GM12878 (cell line): ENCODE data around the gene SNX8. TPM values are rescaled to one million over a fixed set of nuclear protein-coding genes. Genes with fewer than 3 reads are reported as not detected.

Experiments
- ATAC-seq: fragments of 200-7000 bp; cut with Tn5 transposase; 3 replicates; pipeline ENCODE4 v1.9.1; 2020; ENCODE audit warnings: mild to moderate bottlenecking, moderate library complexity
- BruUV-seq: library from RNA; stranded (reverse); fragments of 400-500 nt; replicated peaks from 2 replicates; lab custom pipeline; 2021; lab: Mats Ljungman, UMichigan
- CTCF ChIA-PET: fragments of 300-600 bp; sonication (Branson Sonifier 250); formaldehyde crosslinking; extraction: SDS; loops from one replicate; lab custom pipeline; 2021; ENCODE audit warnings: inconsistent platforms; lab: Yijun Ruan, JAX
- POLR2A ChIA-PET: fragments of 350-600 bp; formaldehyde crosslinking; extraction: SDS; loops from one replicate; lab custom pipeline; 2021; ENCODE audit warnings: inconsistent platforms; lab: Charles Lee
- RAD21 ChIA-PET: fragments of 300-600 bp; sonication (Branson Sonifier 250); formaldehyde crosslinking; loops from one replicate; lab custom pipeline; 2023; ENCODE audit warnings: antibody characterized with exemption; ENCODE audit not compliant: unreplicated experiment; lab: Charles Lee
- SMC1A ChIA-PET: fragments of 300-600 bp; sonication (Branson Sonifier 250); formaldehyde crosslinking; loops from one replicate; lab custom pipeline; 2023; ENCODE audit not compliant: unreplicated experiment, uncharacterized antibody; lab: Charles Lee
- DNase-seq: peaks from one replicate; pipeline ENCODE4 v3.0.0-alpha.2; 2011; ENCODE audit warnings: low read depth, low spot score
- FAIRE-seq: peaks from 3 replicates; lab custom pipeline; 2011; peaks lifted over from hg19 to GRCh38; lab: Jason Lieb, UNC
- H2AFZ ChIP-seq: 2 replicates; pipeline ENCODE4 v1.6.0; 2011; ENCODE audit warnings: low read depth, low read length, control low read depth; ENCODE audit not compliant: control insufficient read depth
- H3K27ac ChIP-seq: 2 replicates; pipeline ENCODE4 v1.5.1; 2011; ENCODE audit warnings: control low read depth; ENCODE audit not compliant: control insufficient read depth, insufficient read depth
- H3K27me3 ChIP-seq, 2 experiments: replicated peaks in 1 of 2; 2 replicates each; pipeline versions ENCODE4 v1.6.0 to v1.6.1; 2011; ENCODE audit warnings: low read length in 1 of 2; ENCODE audit not compliant: control insufficient read depth in 2 of 2, insufficient read depth in 2 of 2
- H3K36me3 ChIP-seq, 2 experiments: 2 replicates each; pipeline ENCODE4 v1.5.1; 2011; ENCODE audit warnings: low read length in 1 of 2; ENCODE audit not compliant: control insufficient read depth in 2 of 2, insufficient read depth in 2 of 2
- H3K4me1 ChIP-seq: 2 replicates; pipeline ENCODE4 v1.6.1; 2011; ENCODE audit warnings: mild to moderate bottlenecking, low read length, moderate library complexity, mixed read lengths; ENCODE audit not compliant: control insufficient read depth, insufficient read depth
- H3K4me2 ChIP-seq: 2 replicates; pipeline ENCODE4 v1.6.0; 2011; ENCODE audit warnings: control low read depth; ENCODE audit not compliant: control insufficient read depth, insufficient read depth
- H3K4me3 ChIP-seq: fragments of 200-600 bp; sonication (generic); 2 replicates; pipeline ENCODE4 v1.5.1; 2016
- H3K79me2 ChIP-seq: 2 replicates; pipeline ENCODE4 v1.6.0; 2011; ENCODE audit warnings: low read length; ENCODE audit not compliant: control insufficient read depth, insufficient read depth
- H3K9ac ChIP-seq: 2 replicates; pipeline ENCODE4 v1.8.0; 2011; ENCODE audit warnings: low read length, control low read depth, mixed read lengths; ENCODE audit not compliant: control insufficient read depth, insufficient read depth
- H3K9me3 ChIP-seq: replicated peaks from 3 replicates; pipeline ENCODE4 v1.5.1; 2011; ENCODE audit warnings: mild to moderate bottlenecking, low read length; ENCODE audit not compliant: control insufficient read depth, insufficient read depth
- H4K20me1 ChIP-seq: 2 replicates; pipeline ENCODE4 v1.6.0; 2011; ENCODE audit not compliant: control insufficient read depth, insufficient read depth
- ASH2L ChIP-seq: fragments of 300-600, 200-600 bp; sonication (generic); IDR thresholded peaks from 2 replicates; pipeline ENCODE4 v1.6.1; 2017; ENCODE audit warnings: low read depth, mild to moderate bottlenecking, borderline replicate concordance
- BRCA1 ChIP-seq: IDR thresholded peaks from 2 replicates; pipeline ENCODE4 v1.6.1; 2011; ENCODE audit warnings: low read depth, low read length, improper control_type of control experiment
- CBFB ChIP-seq: IDR thresholded peaks from 2 replicates; pipeline ENCODE4 v1.6.1; 2016; ENCODE audit warnings: antibody characterized with exemption, low read depth
- CHD1 ChIP-seq: IDR thresholded peaks from 2 replicates; pipeline ENCODE4 v1.6.1; 2012; ENCODE audit warnings: low read depth, low read length, improper control_type of control experiment
- NFIC ChIP-seq: IDR thresholded peaks from 2 replicates; pipeline ENCODE4 v1.6.1; 2012; ENCODE audit warnings: low read depth, mild to moderate bottlenecking, inconsistent platforms, low read length, moderate library complexity
- NFYA ChIP-seq: IDR thresholded peaks from 2 replicates; pipeline ENCODE4 v1.6.1; 2011; ENCODE audit warnings: low read depth, mild to moderate bottlenecking, low read length, improper control_type of control experiment, borderline replicate concordance
- PML ChIP-seq: IDR thresholded peaks from 2 replicates; pipeline ENCODE4 v1.6.1; 2012; ENCODE audit warnings: low read length, inconsistent platforms
- POU2F2 ChIP-seq: IDR thresholded peaks from 3 replicates; pipeline ENCODE4 v1.6.1; 2011; ENCODE audit warnings: low read depth, mild to moderate bottlenecking, low read length, borderline replicate concordance
- REST ChIP-seq: IDR thresholded peaks from 2 replicates; pipeline ENCODE4 v1.6.1; 2012; ENCODE audit warnings: mild to moderate bottlenecking, low read depth, low read length
- SMARCA5 ChIP-seq: fragments of 450-650 bp; IDR thresholded peaks from 2 replicates; pipeline ENCODE4 v1.6.1; 2017; ENCODE audit warnings: mild to moderate bottlenecking
- SREBF2 ChIP-seq: IDR thresholded peaks from 2 replicates; pipeline ENCODE4 v1.6.1; 2012; ENCODE audit warnings: mild to moderate bottlenecking, low read length
- SUZ12 ChIP-seq: fragments of 200-600 bp; sonication (generic); IDR thresholded peaks from one replicate; pipeline ENCODE4 v1.6.1; 2018; ENCODE audit warnings: antibody characterized with exemption, mild to moderate bottlenecking; ENCODE audit not compliant: unreplicated experiment
- ZNF592 ChIP-seq: fragments of 450-650 bp; IDR thresholded peaks from 2 replicates; pipeline ENCODE4 v1.6.1; 2017; ENCODE audit warnings: mild to moderate bottlenecking, moderate library complexity
- WGBS: methylation state at CpG from one replicate; pipeline ENCODE4 v1.1.6; 2016; ENCODE audit warnings: low lambda C conversion rate; ENCODE audit not compliant: insufficient replicate concordance, insufficient coverage; ENCODE audit errors: missing lambda C conversion rate; 5-methylcytosine and 5-hydroxymethylcytosine counted together
- in situ Hi-C: fragments of 300-500 bp; cut with MboI; formaldehyde crosslinking; loops from 9 replicates; pipeline ENCODE4 v1.14.3; 2018; ENCODE audit warnings: mixed read lengths
- intact Hi-C: fragments of 100-400 bp; cut with micrococcal nuclease; formaldehyde crosslinking; loops from one replicate; pipeline ENCODE4 v1.14.2; 2022; ENCODE audit not compliant: unreplicated experiment
- polyA plus RNA-seq, 11 experiments: library from polyadenylated mRNA; depleted of rRNA in 4 of 11; unstranded in 6 of 11; stranded (reverse) in 5 of 11; fragments of >200 nt; fragmentation: Nextera tagmentation in 4 of 11; fragmentation: Illumina TruSeq in 1 of 11; extraction: Ambion mirVana in 4 of 11; extraction: Trizol in 1 of 11; gene quantifications; 1 replicate in 1 of 11; 2 replicates in 10 of 11; pipeline versions ENCODE4 v1.2.1 to v1.2.3, GENCODE V29; 2011 to 2016; ENCODE audit warnings: inconsistent platforms in 2 of 11, missing spikeins in 2 of 11, low read depth in 1 of 11
- total RNA-seq, 4 experiments: library from RNA; depleted of rRNA in 3 of 4; stranded (reverse); fragments of >200 nt in 3 of 4; fragmentation: Illumina TruSeq in 1 of 4; extraction: Trizol in 1 of 4; gene quantifications; 2 replicates each; pipeline versions ENCODE4 v1.2.1 to v1.2.3, GENCODE V29; 2013 to 2021
- TF ChIP-seq, protein P1 (sequence below): IDR thresholded peaks from 2 replicates; pipeline ENCODE4 v1.6.1; 2011; ENCODE audit warnings: borderline replicate concordance, low read depth, mild to moderate bottlenecking, moderate library complexity, low read length; ENCODE audit not compliant: insufficient read depth, poor library complexity, severe bottlenecking
- TF ChIP-seq, protein P2 (sequence below): fragments of 450-650 bp; IDR thresholded peaks from 2 replicates; pipeline ENCODE4 v1.6.1; 2017; ENCODE audit warnings: mild to moderate bottlenecking

SNX8 gene
- total and polyA plus RNA-seq, 10 of the 15 experiments (the other 5 are each of a cell fraction or from before 2014, with no cell fraction given) = 6.4 to 210 (median 97.6) TPM

DNA sequence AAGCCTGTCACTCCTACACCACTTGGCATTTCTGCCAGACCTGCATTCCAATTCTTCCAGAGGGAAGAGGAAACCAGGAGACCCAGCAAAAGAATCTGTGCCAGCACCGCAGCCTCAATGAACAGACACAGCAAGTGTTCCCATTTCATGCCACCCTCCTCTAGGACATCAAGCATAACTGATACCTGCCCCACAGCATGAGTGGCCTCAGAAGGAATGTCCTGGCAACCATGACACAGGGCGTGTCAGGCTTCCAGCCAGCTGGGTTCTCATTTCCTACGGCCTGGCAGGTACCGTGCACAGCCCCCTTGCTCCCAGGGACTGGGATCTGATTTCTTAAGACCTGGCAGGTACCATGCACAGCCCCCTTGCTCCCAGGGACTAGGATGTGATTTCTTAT lies 89.3 kb downstream of the SNX8 start:
- Histone ChIP-seq H4K20me1 (peaks cover 2% of the 10 kb centered on the region; the same call in 1 of the 2 replicates), H3K4me2 (no peak overlapping the region), H3K4me1 (no peaks in the 10 kb centered on the region), H2AFZ (no peak overlapping the region), H3K9ac (no peak overlapping the region), H3K36me3 (peaks cover 14 to 43% of the 10 kb centered on the region in 2 experiments), H3K27me3 (no peaks in the 10 kb centered on the region), H3K9me3 (no peaks in the 10 kb centered on the region), H3K27ac (no peak overlapping the region), H3K79me2 (peaks cover 2% of the 10 kb centered on the region), H3K4me3 (no peak overlapping the region)
- no TSS peak for BruUV-seq
- CTCF ChIA-PET = no interaction called here
- SMC1A ChIA-PET = no interaction called here
- POLR2A ChIA-PET = no interaction called here
- WGBS = 100% methylated on average over 4 of the region's 4 CpGs
- ATAC-seq = no peak
- DNase-seq = no peak
- in situ Hi-C loops (no loop called here), intact Hi-C loops (no loop called here)
- no peak for FAIRE-seq
- RAD21 ChIA-PET = no interaction called here
- TF ChIP-seq SREBF2 (no peak), NFYA (no peak), CBFB (no peak), CHD1 (no peak), POU2F2 (no peak), REST (no peak), BRCA1 (no peak), NFIC (no peak), SMARCA5 (no peak), SUZ12 (no peak), PML (no peak), ASH2L (no peak), ZNF592 (no peak)
- TF ChIP-seq, protein P1, sequence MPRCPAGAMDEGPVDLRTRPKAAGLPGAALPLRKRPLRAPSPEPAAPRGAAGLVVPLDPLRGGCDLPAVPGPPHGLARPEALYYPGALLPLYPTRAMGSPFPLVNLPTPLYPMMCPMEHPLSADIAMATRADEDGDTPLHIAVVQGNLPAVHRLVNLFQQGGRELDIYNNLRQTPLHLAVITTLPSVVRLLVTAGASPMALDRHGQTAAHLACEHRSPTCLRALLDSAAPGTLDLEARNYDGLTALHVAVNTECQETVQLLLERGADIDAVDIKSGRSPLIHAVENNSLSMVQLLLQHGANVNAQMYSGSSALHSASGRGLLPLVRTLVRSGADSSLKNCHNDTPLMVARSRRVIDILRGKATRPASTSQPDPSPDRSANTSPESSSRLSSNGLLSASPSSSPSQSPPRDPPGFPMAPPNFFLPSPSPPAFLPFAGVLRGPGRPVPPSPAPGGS = no peak
- TF ChIP-seq, protein P2, sequence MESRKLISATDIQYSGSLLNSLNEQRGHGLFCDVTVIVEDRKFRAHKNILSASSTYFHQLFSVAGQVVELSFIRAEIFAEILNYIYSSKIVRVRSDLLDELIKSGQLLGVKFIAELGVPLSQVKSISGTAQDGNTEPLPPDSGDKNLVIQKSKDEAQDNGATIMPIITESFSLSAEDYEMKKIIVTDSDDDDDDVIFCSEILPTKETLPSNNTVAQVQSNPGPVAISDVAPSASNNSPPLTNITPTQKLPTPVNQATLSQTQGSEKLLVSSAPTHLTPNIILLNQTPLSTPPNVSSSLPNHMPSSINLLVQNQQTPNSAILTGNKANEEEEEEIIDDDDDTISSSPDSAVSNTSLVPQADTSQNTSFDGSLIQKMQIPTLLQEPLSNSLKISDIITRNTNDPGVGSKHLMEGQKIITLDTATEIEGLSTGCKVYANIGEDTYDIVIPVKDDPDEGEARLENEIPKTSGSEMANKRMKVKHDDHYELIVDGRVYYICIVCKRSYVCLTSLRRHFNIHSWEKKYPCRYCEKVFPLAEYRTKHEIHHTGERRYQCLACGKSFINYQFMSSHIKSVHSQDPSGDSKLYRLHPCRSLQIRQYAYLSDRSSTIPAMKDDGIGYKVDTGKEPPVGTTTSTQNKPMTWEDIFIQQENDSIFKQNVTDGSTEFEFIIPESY = no peak
